Ishikawa (cell line): ENCODE results near the gene PDCD1LG2.
A peak's percentile ranks its signal among the peaks of the same experiment; 100 is the strongest.

Experiments used
- CEBPB ChIP-seq: IDR thresholded peaks from 2 replicates; pipeline ENCODE4 v1.6.1; 2012
- CREB1 ChIP-seq: IDR thresholded peaks from 2 replicates; pipeline ENCODE4 v1.6.1; 2012; ENCODE audit warnings: low read depth
- EGR1 ChIP-seq: IDR thresholded peaks from 2 replicates; pipeline ENCODE4 v1.6.1; 2012
- EP300 ChIP-seq: IDR thresholded peaks from 2 replicates; pipeline ENCODE4 v1.6.1; 2012; ENCODE audit warnings: borderline replicate concordance
- FOXM1 ChIP-seq: IDR thresholded peaks from 2 replicates; pipeline ENCODE4 v1.6.1; 2012; ENCODE audit warnings: low read depth, borderline replicate concordance
- NFIC ChIP-seq: IDR thresholded peaks from 2 replicates; pipeline ENCODE4 v1.6.1; 2012
- RAD21 ChIP-seq: IDR thresholded peaks from 2 replicates; pipeline ENCODE4 v1.6.1; 2012; ENCODE audit warnings: low read depth
- TAF1 ChIP-seq: IDR thresholded peaks from 2 replicates; pipeline ENCODE4 v1.6.1; 2012; ENCODE audit warnings: low read depth, mild to moderate bottlenecking
- TCF12 ChIP-seq: IDR thresholded peaks from 2 replicates; pipeline ENCODE4 v1.6.1; 2012; ENCODE audit warnings: low read depth
- TEAD4 ChIP-seq: IDR thresholded peaks from 2 replicates; pipeline ENCODE4 v1.6.1; 2012
- YY1 ChIP-seq: IDR thresholded peaks from 2 replicates; pipeline ENCODE4 v1.6.1; 2012; ENCODE audit warnings: low read depth
- ZBTB7A ChIP-seq: IDR thresholded peaks from 2 replicates; pipeline ENCODE4 v1.6.1; 2012; ENCODE audit warnings: low read depth
- TF ChIP-seq, protein P1 (sequence below): IDR thresholded peaks from 2 replicates; pipeline ENCODE4 v1.6.1; 2012
- TF ChIP-seq, protein P2 (sequence below): IDR thresholded peaks from 2 replicates; pipeline ENCODE4 v1.6.1; 2012; ENCODE audit warnings: low read depth, mild to moderate bottlenecking
- TF ChIP-seq, protein P3 (sequence below): IDR thresholded peaks from 2 replicates; pipeline ENCODE4 v1.6.1; 2012

The PDCD1LG2 gene

DNA sequence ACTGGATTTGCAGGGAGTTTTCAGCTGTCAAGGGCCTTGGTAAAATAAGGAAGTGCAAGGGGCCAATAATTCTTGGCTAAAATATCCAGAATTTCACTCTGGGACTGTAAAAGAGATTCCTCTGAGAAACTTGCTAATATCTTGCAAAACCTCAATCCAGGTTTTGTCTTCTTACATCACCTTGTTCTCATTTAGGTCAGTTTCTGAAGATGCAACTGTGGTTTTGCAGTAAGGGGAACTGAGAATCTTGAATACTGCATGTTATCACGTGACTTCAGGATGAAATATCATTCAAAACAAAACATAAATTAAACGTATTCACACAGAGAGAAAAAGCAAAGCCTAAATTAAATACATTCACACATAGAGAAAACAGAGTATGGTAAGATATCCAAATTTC, 83.6 kb downstream of the PDCD1LG2 start:
- TF ChIP-seq TEAD4 (no peak), YY1 (no peak), TCF12 (no peak), TAF1 (no peak), CREB1 (no peak), CEBPB (no peak), EGR1 (no peak), NFIC (no peak)
- TF ChIP-seq, protein P1, sequence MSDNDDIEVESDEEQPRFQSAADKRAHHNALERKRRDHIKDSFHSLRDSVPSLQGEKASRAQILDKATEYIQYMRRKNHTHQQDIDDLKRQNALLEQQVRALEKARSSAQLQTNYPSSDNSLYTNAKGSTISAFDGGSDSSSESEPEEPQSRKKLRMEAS, result no peak

DNA sequence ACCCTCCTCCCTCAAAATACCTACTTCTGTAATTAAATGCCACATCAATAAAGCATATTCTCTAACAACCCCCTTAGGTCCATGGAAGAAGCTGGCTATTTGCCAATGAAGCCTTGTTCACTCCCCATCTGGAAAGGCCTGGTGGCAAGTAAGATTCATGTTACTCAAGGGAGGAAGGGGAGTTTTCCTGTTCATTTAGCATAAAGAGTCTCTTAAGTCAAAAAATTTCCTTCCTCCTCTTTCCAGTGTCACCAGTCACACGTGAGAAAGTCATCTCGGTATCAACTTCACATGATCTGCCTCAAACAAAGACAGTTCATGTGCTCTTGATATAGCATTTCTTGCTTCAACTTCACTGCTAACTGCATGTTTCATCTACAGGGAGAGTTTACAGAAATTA, 85.8 kb downstream of the PDCD1LG2 start:
- TF ChIP-seq EP300 (no peak), YY1 (no peak), CEBPB (no peak)
- TF ChIP-seq, protein P1, result no peak

DNA sequence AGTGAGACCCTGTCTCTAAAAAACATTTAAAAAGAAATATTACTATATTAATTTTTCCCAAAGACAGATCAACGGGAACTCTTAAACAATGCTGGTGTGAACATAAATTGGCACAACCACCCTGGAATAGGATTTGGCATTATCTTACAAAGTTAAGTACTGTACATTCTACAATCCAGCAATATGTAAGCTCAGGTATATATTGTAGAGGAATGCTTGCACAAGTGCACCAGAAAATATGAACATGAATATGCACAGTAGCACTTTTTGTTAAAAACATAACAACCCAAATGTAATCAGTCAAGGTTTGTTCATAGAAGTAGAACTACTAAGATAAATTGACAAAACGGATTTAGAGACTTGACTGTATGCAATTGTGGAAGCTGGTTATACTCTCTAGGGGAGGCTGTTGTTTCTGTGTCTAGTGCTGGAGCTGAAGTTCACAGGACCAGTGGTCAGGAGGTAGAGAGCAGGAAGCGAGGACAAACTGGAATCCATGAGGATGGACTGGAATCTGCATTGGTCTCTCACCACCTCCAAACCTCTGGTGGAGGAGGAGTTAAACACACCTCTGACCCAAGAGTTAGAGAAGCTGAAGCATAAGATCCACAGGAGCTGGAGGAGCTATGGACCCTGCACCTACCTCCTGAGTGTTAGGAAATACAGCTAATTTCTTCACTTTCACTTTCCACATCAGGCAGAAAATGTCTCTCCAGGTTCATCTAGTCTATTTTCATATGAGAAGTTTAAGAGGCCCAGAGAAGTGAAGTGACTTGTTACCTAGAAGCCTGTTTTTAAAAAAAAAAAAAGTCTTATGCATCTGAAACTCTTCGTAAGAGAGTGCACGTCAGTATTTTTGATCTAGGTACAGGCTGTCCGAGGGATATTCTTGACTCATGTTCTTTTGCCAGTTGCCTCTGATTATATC, 98.2 kb downstream of the PDCD1LG2 start:
- TF ChIP-seq YY1, result no peak
- TF ChIP-seq TAF1, result no peak
- TF ChIP-seq, protein P1, result no peak
- TF ChIP-seq, protein P2, sequence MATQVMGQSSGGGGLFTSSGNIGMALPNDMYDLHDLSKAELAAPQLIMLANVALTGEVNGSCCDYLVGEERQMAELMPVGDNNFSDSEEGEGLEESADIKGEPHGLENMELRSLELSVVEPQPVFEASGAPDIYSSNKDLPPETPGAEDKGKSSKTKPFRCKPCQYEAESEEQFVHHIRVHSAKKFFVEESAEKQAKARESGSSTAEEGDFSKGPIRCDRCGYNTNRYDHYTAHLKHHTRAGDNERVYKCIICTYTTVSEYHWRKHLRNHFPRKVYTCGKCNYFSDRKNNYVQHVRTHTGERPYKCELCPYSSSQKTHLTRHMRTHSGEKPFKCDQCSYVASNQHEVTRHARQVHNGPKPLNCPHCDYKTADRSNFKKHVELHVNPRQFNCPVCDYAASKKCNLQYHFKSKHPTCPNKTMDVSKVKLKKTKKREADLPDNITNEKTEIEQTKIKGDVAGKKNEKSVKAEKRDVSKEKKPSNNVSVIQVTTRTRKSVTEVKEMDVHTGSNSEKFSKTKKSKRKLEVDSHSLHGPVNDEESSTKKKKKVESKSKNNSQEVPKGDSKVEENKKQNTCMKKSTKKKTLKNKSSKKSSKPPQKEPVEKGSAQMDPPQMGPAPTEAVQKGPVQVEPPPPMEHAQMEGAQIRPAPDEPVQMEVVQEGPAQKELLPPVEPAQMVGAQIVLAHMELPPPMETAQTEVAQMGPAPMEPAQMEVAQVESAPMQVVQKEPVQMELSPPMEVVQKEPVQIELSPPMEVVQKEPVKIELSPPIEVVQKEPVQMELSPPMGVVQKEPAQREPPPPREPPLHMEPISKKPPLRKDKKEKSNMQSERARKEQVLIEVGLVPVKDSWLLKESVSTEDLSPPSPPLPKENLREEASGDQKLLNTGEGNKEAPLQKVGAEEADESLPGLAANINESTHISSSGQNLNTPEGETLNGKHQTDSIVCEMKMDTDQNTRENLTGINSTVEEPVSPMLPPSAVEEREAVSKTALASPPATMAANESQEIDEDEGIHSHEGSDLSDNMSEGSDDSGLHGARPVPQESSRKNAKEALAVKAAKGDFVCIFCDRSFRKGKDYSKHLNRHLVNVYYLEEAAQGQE, result no peak
- TF ChIP-seq TCF12, result no peak
- TF ChIP-seq RAD21, result no peak
- TF ChIP-seq FOXM1, result no peak
- TF ChIP-seq, protein P3, sequence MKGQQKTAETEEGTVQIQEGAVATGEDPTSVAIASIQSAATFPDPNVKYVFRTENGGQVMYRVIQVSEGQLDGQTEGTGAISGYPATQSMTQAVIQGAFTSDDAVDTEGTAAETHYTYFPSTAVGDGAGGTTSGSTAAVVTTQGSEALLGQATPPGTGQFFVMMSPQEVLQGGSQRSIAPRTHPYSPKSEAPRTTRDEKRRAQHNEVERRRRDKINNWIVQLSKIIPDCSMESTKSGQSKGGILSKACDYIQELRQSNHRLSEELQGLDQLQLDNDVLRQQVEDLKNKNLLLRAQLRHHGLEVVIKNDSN, result no peak
- no peak for TF ChIP-seq CEBPB

DNA sequence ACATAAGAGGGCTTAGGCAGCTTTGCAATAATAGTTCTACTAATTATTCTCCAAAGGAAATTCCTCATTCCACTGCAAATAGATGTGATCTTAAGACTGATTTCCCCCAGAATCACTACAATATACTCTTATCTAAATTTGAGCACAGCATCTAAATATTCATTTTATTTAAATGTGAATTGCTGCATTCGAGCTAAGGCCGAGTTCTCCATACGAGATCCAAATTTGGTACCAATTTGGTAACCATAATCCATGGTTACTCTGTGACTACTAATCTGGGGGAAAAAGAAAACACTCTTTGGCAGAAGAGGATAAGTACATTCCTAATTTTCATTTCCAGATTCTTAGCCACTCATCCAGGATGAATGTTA, 98.9 kb downstream of the PDCD1LG2 start:
- TF ChIP-seq RAD21 (no peak), ZBTB7A (no peak)

DNA sequence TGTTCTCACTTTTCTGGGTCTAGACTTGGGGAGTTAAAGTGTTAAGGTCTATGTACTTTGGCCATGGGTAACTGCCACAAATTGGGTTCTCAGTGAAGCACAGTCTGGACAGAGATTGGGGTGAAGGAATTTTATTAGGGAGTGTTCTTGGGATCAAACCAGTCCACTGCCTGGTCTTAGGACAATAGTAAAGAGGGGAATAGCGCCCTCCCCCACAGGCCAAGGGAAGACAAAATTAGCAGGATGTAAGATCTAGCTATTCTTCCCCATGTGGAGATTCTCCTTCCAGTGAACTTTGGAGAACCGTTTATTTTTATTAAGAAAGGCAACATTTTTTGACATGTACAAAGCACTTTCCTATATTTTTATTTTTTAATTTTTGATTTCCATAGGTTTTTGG, 100.2 kb downstream of the PDCD1LG2 start:
- no peak for TF ChIP-seq FOXM1
- TF ChIP-seq, protein P3, result no peak
- TF ChIP-seq TCF12, result no peak
- no peak for TF ChIP-seq EP300
- no peak for TF ChIP-seq YY1
- no peak for TF ChIP-seq EGR1
- no peak for TF ChIP-seq TEAD4
- TF ChIP-seq RAD21, result no peak
- TF ChIP-seq ZBTB7A, result no peak

DNA sequence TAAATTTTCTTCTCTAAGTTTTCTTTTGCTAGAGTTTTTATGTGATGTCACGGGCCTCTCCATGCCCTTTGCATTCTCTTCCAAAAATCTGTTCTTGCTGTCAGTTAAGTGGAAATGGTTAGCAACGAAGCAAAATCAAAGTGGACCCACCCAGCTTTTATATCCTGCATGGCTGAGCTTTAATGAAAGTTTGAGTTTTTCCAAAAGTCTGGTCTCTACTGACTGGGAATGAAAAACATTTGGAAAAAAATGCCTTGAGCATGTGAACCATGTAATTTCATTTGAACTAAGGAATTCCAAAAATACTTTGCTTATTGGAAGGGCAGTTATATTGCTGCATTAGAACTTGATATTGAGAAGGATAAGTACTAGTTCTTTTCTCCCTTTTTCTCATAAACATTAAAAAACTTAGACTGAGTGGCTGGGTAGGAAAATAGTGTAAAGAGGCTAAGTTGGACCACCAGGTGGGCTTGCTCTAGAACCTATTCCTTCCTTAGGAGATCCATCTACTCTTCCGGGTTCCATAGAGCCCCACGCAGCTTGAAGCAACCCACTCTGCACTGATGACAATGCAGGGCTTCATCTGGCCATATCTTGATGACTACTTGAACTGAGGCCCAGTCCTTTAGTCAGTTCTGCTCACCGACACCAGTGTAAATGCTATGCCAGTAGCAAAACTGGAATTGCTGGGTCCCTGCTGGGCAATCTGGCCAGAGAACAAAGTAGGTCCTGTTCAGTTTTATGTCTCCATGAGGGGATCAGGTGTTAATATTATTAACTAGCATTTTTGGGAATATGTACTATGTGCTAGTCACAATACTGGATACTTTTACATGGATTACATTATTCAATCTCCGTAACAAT, 101.2 kb downstream of the PDCD1LG2 start:
- TF ChIP-seq, protein P2, result no peak
- TF ChIP-seq TCF12, result peak; percentile 55; the same call in 1 of the 2 replicates
- TF ChIP-seq NFIC, result peak; percentile 64
- no peak for TF ChIP-seq FOXM1
- TF ChIP-seq YY1, result no peak
- TF ChIP-seq CREB1, result no peak
